Fibroblast of villous mesenchyme (primary cell): ENCODE measurements around the gene BPIFA2. TPM values are rescaled to one million over a fixed set of nuclear protein-coding genes. Genes with fewer than 3 reads are reported as not detected.
"Not testable (repeated sequence)": the region's sequence is repeated elsewhere in the genome, so short reads cannot be mapped to it uniquely, and the experiment has no call there.

ENCODE experiments used
- DNase-seq: peaks from one replicate; pipeline ENCODE4 v3.0.0-alpha.2; 2010; ENCODE audit warnings: low read depth
- H3K4me3 ChIP-seq: 2 replicates; pipeline ENCODE4 v1.5.1; 2011; ENCODE audit warnings: low read depth, mild to moderate bottlenecking, low read length
- CTCF ChIP-seq: IDR thresholded peaks from 2 replicates; pipeline ENCODE4 v1.5.1; 2012; ENCODE audit warnings: low read depth, mild to moderate bottlenecking, low read length; ENCODE audit not compliant: insufficient read depth
- total RNA-seq: library from RNA; depleted of rRNA; stranded (reverse); fragments of >200 nt; gene quantifications from 2 replicates; pipeline ENCODE4 v1.2.3, GENCODE V29; 2012

BPIFA2 gene
- total RNA-seq, 1 donor = not detected

DNA sequence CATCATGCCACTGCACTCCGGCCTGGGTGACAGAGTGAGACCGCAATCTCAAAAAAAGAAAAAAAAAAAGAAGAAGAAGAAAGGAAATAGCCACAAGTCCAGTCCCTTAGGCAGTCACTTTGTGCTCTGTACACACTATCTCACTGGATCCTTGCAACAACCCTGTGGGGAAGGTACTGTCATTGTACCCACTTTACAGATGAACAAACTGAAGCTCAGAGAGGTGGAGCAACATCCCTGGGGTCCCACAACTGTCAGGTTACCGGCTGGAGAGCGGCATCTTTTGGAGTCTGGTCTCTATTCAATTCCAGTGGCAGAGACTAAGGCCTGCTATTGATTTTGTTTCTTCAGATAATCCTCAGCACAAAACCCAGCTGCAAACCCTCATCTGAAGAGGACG is 12.2 kb downstream of the BPIFA2 start:
- TF ChIP-seq CTCF = no peak
- DNase-seq = no peak
- no peak overlapping the region for H3K4me3 ChIP-seq

GRCh38 chr20:33181482-33182093 is 13.6 kb downstream of the BPIFA2 start:
- H3K4me3 ChIP-seq = no peak overlapping the region
- no peak for DNase-seq
- no peak for TF ChIP-seq CTCF

DNA sequence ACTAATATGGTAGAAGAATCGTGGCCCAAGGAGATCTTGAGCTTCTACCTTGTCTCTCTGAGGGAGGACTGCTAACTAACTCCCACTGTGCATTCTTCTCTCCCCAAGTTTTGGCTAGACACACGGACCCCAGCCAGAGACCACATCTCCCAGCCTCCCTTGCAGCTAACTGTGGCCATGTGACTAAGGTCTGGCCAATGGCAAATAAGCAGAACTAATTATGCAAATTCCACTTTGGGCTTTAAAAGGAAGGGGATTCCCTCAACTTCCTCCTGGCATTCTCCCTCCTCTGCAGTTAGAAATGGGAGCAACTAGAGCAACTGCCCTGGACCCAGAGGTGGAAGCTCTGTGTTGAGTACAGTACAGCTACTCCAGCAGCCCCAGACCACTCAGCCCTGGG is 15.4 kb downstream of the BPIFA2 start:
- DNase-seq = no peak
- no peak for TF ChIP-seq CTCF
- H3K4me3 ChIP-seq = no peak overlapping the region

DNA sequence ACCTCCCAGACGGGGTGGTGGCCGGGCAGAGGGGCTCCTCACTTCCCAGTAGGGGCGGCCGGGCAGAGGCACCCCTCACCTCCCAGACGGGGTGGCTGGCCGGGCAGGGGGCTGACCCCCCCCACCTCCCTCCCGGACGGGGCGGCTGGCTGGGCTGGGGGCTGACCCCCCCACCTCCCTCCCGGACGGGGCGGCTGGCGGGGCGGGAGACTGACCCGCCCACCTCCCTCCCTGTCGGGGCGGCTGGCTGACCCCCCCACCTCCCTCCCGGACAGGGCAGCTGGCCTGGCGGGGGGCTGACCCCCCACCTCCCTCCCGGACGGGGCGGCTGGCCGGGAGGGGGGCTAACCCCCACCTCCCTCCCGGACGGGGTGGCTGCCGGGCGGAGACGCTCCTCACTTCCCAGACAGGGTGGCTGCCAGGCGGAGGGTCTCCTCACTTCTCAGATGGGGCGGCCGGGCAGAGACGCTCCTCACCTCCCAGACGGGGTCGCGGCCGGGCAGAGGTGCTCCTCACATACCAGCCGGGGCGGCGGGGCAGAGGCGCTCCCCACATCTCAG is 17.2 kb downstream of the BPIFA2 start:
- not testable (repeated sequence) for H3K4me3 ChIP-seq, DNase-seq

DNA sequence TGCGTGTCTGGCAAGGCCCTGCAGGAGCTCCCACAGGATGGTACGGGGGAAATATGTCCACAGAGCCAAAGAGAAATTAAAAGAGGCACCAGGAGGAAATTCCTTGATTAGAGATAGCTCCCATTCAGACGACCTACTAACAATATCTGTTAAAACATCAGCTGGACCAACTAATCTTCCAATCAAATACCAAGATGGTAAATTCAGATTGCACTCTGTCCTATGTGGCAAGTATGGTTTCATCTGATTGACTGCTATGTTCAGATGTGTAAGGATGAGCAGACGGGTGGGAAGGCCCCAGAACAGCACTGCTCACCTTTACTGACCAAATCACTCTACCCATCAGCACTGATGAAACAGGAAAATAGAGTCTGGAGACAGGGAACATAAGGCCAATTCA is 19.5 kb downstream of the BPIFA2 start:
- DNase-seq = no peak
- no peak overlapping the region for H3K4me3 ChIP-seq
- no peak for TF ChIP-seq CTCF

- no peak overlapping the region for H3K4me3 ChIP-seq
- no peak for TF ChIP-seq CTCF
- DNase-seq = no peak
Observed at GRCh38 chr20:33188421-33188820, 20.5 kb downstream of the BPIFA2 start.

- H3K4me3 ChIP-seq = no peak overlapping the region
- TF ChIP-seq CTCF = no peak
- no peak for DNase-seq
Observed at GRCh38 chr20:33191484-33191883, 23.5 kb downstream of the BPIFA2 start.
